ENCODE results near the gene FARP2. TPM values are rescaled to one million over a fixed set of nuclear protein-coding genes. Genes with fewer than 3 reads are reported as not detected.

FARP2 gene
- total RNA-seq, 1 experiment from 2014 or later: 37.2 TPM

- Histone ChIP-seq H3K4me1 (no peaks in the 10 kb centered on the region), H3K27me3 (replicated peaks; ENCODE audit: control insufficient read depth, insufficient read depth, low read length) (no peaks in the 10 kb centered on the region), H3K36me3 (ENCODE audit: control insufficient read depth, insufficient read depth, low read length) (no peaks in the 10 kb centered on the region; the same call in 1 of the 2 replicates), H3K9me3 (no peaks in the 10 kb centered on the region), H3K4me3 (ENCODE audit: low read depth, low read length) (no peak overlapping the region)
- no peak overlapping the region for H3K27ac Mint-ChIP-seq (ENCODE audit: unreplicated experiment)
- POLR2A ChIA-PET: no interaction called here
- H3K36me3 Mint-ChIP-seq (ENCODE audit: insufficient read depth, unreplicated experiment): peaks cover 27% of the 10 kb centered on the region
- CTCF ChIA-PET: no interaction called here
- no peak for DNase-seq
- no peaks in the 10 kb centered on the region for H3K4me1 Mint-ChIP-seq (ENCODE audit: low read depth, unreplicated experiment)
- H3K4me3 Mint-ChIP-seq (ENCODE audit: unreplicated experiment): no peak overlapping the region
- intact Hi-C loops (cut with micrococcal nuclease; ENCODE audit: unreplicated experiment): no loop called here
- H3K9me3 Mint-ChIP-seq (ENCODE audit: unreplicated experiment): no peaks in the 10 kb centered on the region
- no TSS peak for BruUV-seq (replicated peaks)
- no peaks in the 10 kb centered on the region for H3K27me3 Mint-ChIP-seq (ENCODE audit: insufficient read depth, unreplicated experiment)
- no peak for TF ChIP-seq CTCF (IDR thresholded peaks at IDR 0.05; ENCODE audit: insufficient read depth in 1 of 2, low read depth in 1 of 2, low read length in 1 of 2, severe bottlenecking in 1 of 2, unreplicated experiment in 1 of 2)
Observed at GRCh38 chr2:241502281-241502680, 146.2 kb downstream of the FARP2 start.

GRCh38 chr2:241503776-241504392 is 147.8 kb downstream of the FARP2 start:
- no peaks in the 10 kb centered on the region for H3K9me3 ChIP-seq
- POLR2A ChIA-PET: no interaction called here
- Mint-ChIP-seq H3K27me3 (ENCODE audit: insufficient read depth, unreplicated experiment) (no peaks in the 10 kb centered on the region), H3K4me1 (ENCODE audit: low read depth, unreplicated experiment) (no peaks in the 10 kb centered on the region), H3K36me3 (ENCODE audit: insufficient read depth, unreplicated experiment) (peaks cover 23% of the 10 kb centered on the region), H3K27ac (ENCODE audit: unreplicated experiment) (no peak overlapping the region), H3K4me3 (ENCODE audit: unreplicated experiment) (no peak overlapping the region), H3K9me3 (ENCODE audit: unreplicated experiment) (no peaks in the 10 kb centered on the region)
- CTCF ChIA-PET: no interaction called here
- no peak overlapping the region for H3K4me3 ChIP-seq (ENCODE audit: low read depth, low read length)
- no peaks in the 10 kb centered on the region for H3K4me1 ChIP-seq
- no peaks in the 10 kb centered on the region for H3K27me3 ChIP-seq (replicated peaks; ENCODE audit: control insufficient read depth, insufficient read depth, low read length)
- no peaks in the 10 kb centered on the region; the same call in 1 of the 2 replicates for H3K36me3 ChIP-seq (ENCODE audit: control insufficient read depth, insufficient read depth, low read length)
- intact Hi-C loops (cut with micrococcal nuclease; ENCODE audit: unreplicated experiment): no loop called here
- no TSS peak for BruUV-seq (replicated peaks)
- DNase-seq: no peak
- TF ChIP-seq CTCF (IDR thresholded peaks at IDR 0.05; ENCODE audit: insufficient read depth in 1 of 2, low read depth in 1 of 2, low read length in 1 of 2, severe bottlenecking in 1 of 2, unreplicated experiment in 1 of 2): no peak

- no TSS peak for BruUV-seq (replicated peaks)
- Mint-ChIP-seq H3K27ac (ENCODE audit: unreplicated experiment) (no peak overlapping the region), H3K36me3 (ENCODE audit: insufficient read depth, unreplicated experiment) (peaks cover 17% of the 10 kb centered on the region), H3K4me1 (ENCODE audit: low read depth, unreplicated experiment) (no peaks in the 10 kb centered on the region), H3K4me3 (ENCODE audit: unreplicated experiment) (no peak overlapping the region), H3K9me3 (ENCODE audit: unreplicated experiment) (no peaks in the 10 kb centered on the region), H3K27me3 (ENCODE audit: insufficient read depth, unreplicated experiment) (no peaks in the 10 kb centered on the region)
- Histone ChIP-seq H3K36me3 (ENCODE audit: control insufficient read depth, insufficient read depth, low read length) (no peaks in the 10 kb centered on the region; the same call in 1 of the 2 replicates), H3K9me3 (no peaks in the 10 kb centered on the region), H3K4me3 (ENCODE audit: low read depth, low read length) (no peak overlapping the region), H3K4me1 (no peaks in the 10 kb centered on the region), H3K27me3 (replicated peaks; ENCODE audit: control insufficient read depth, insufficient read depth, low read length) (no peaks in the 10 kb centered on the region)
- TF ChIP-seq CTCF (IDR thresholded peaks at IDR 0.05; ENCODE audit: insufficient read depth in 1 of 2, low read depth in 1 of 2, low read length in 1 of 2, severe bottlenecking in 1 of 2, unreplicated experiment in 1 of 2): no peak
- ChIA-PET CTCF (no interaction called here), POLR2A (no interaction called here)
- intact Hi-C loops (cut with micrococcal nuclease; ENCODE audit: unreplicated experiment): loop anchor here (5.0 kb wide), 1 partner anchor 42 kb away; no protein-coding TSS in a partner anchor
- DNase-seq: no peak
Observed at GRCh38 chr2:241505086-241505780, 149.1 kb downstream of the FARP2 start.

Data from Caco-2 (cell line).